ENCODE measurements around the gene SVOPL.

GRCh38 chr7:138563808-138564207, 137.4 kb downstream of the SVOPL start:
- no peak for TF ChIP-seq POLR2A (IDR thresholded peaks at IDR 0.05)
- TF ChIP-seq POLR2AphosphoS5 (IDR thresholded peaks at IDR 0.05), result no peak
- TF ChIP-seq CTCF (IDR thresholded peaks at IDR 0.05), result no peak
- TF ChIP-seq EP300 (IDR thresholded peaks at IDR 0.05), result no peak

Measured in suprapubic skin (tissue), 4 donors.